ENCODE results near the gene DCAF8.
A peak's percentile ranks its signal among the peaks of the same experiment; 100 is the strongest.

DCAF8 gene

GRCh38 chr1:160224606-160225005 lies 37.7 kb downstream of the DCAF8 start:
- DNase-seq = no peak

- no peak for DNase-seq
These were observed 39.8 kb downstream of the DCAF8 start for GRCh38 chr1:160222546-160222945.

- no peak for DNase-seq
These were observed 41.3 kb downstream of the DCAF8 start for GRCh38 chr1:160221089-160221488.

- DNase-seq = no peak
These were observed 42.0 kb downstream of the DCAF8 start for GRCh38 chr1:160220301-160220700.

GRCh38 chr1:160219062-160219929 lies 43.1 kb downstream of the DCAF8 start:
- DNase-seq = peak in 1 of 3 experiments; percentile 52

- DNase-seq = peak in 1 of 3 experiments; percentile 26
These were observed 44.8 kb downstream of the DCAF8 start for GRCh38 chr1:160217481-160218051.

- DNase-seq = no peak
These were observed 46.0 kb downstream of the DCAF8 start for GRCh38 chr1:160216301-160216700.

GRCh38 chr1:160214481-160215140 lies 47.7 kb downstream of the DCAF8 start:
- DNase-seq = no peak

GRCh38 chr1:160211046-160211790 lies 51.1 kb downstream of the DCAF8 start:
- peak in 1 of 3 experiments; percentile 30 for DNase-seq

GRCh38 chr1:160210561-160210960 lies 51.8 kb downstream of the DCAF8 start:
- no peak for DNase-seq

GRCh38 chr1:160209321-160210046 lies 52.9 kb downstream of the DCAF8 start:
- DNase-seq = no peak

- no peak for DNase-seq
These were observed 53.6 kb downstream of the DCAF8 start for GRCh38 chr1:160208557-160209320.

GRCh38 chr1:160207771-160208556 lies 54.4 kb downstream of the DCAF8 start:
- DNase-seq = no peak

- no peak for DNase-seq
These were observed 55.2 kb downstream of the DCAF8 start for GRCh38 chr1:160207118-160207650.

- DNase-seq = peak in 2 of 3 experiments; percentile 27 to 61
These were observed 55.8 kb downstream of the DCAF8 start for GRCh38 chr1:160206421-160207117.

GRCh38 chr1:160206036-160206389 lies 56.3 kb downstream of the DCAF8 start:
- no peak for DNase-seq

- DNase-seq = peak; percentile 73 to 83 (median 80)
These were observed 56.9 kb downstream of the DCAF8 start, which contains the start of gene PEA15 for GRCh38 chr1:160205242-160206035. Gene PEA15, plus strand, starts transcription at chr1:160205384. Its CDS starts 6,161 bp downstream, at chr1:160211545.

- DNase-seq = no peak
These were observed 57.7 kb downstream of the DCAF8 start for GRCh38 chr1:160204526-160205241.

Data from NCI-H1417 (cell line).